GM12878 (cell line): ENCODE results near the gene BCKDHA. TPM values are rescaled to one million over a fixed set of nuclear protein-coding genes. Genes with fewer than 3 reads are reported as not detected.

Experiments
- ATAC-seq: fragments of 200-7000 bp; cut with Tn5 transposase; 3 replicates; pipeline ENCODE4 v1.9.1; 2020; ENCODE audit warnings: mild to moderate bottlenecking, moderate library complexity
- BruUV-seq: library from RNA; stranded (reverse); fragments of 400-500 nt; replicated peaks from 2 replicates; lab custom pipeline; 2021; lab: Mats Ljungman, UMichigan
- CTCF ChIA-PET: fragments of 300-600 bp; sonication (Branson Sonifier 250); formaldehyde crosslinking; extraction: SDS; loops from one replicate; lab custom pipeline; 2021; ENCODE audit warnings: inconsistent platforms; lab: Yijun Ruan, JAX
- POLR2A ChIA-PET: fragments of 350-600 bp; formaldehyde crosslinking; extraction: SDS; loops from one replicate; lab custom pipeline; 2021; ENCODE audit warnings: inconsistent platforms; lab: Charles Lee
- RAD21 ChIA-PET: fragments of 300-600 bp; sonication (Branson Sonifier 250); formaldehyde crosslinking; loops from one replicate; lab custom pipeline; 2023; ENCODE audit warnings: antibody characterized with exemption; ENCODE audit not compliant: unreplicated experiment; lab: Charles Lee
- SMC1A ChIA-PET: fragments of 300-600 bp; sonication (Branson Sonifier 250); formaldehyde crosslinking; loops from one replicate; lab custom pipeline; 2023; ENCODE audit not compliant: unreplicated experiment, uncharacterized antibody; lab: Charles Lee
- DNase-seq: peaks from one replicate; pipeline ENCODE4 v3.0.0-alpha.2; 2011; ENCODE audit warnings: low read depth, low spot score
- FAIRE-seq: peaks from 3 replicates; lab custom pipeline; 2011; peaks lifted over from hg19 to GRCh38; lab: Jason Lieb, UNC
- H2AFZ ChIP-seq: 2 replicates; pipeline ENCODE4 v1.6.0; 2011; ENCODE audit warnings: low read depth, low read length, control low read depth; ENCODE audit not compliant: control insufficient read depth
- H3K27ac ChIP-seq: 2 replicates; pipeline ENCODE4 v1.5.1; 2011; ENCODE audit warnings: control low read depth; ENCODE audit not compliant: control insufficient read depth, insufficient read depth
- H3K27me3 ChIP-seq, 2 experiments: replicated peaks in 1 of 2; 2 replicates each; pipeline versions ENCODE4 v1.6.0 to v1.6.1; 2011; ENCODE audit warnings: low read length in 1 of 2; ENCODE audit not compliant: control insufficient read depth in 2 of 2, insufficient read depth in 2 of 2
- H3K36me3 ChIP-seq, 2 experiments: 2 replicates each; pipeline ENCODE4 v1.5.1; 2011; ENCODE audit warnings: low read length in 1 of 2; ENCODE audit not compliant: control insufficient read depth in 2 of 2, insufficient read depth in 2 of 2
- H3K4me1 ChIP-seq: 2 replicates; pipeline ENCODE4 v1.6.1; 2011; ENCODE audit warnings: mild to moderate bottlenecking, low read length, moderate library complexity, mixed read lengths; ENCODE audit not compliant: control insufficient read depth, insufficient read depth
- H3K4me2 ChIP-seq: 2 replicates; pipeline ENCODE4 v1.6.0; 2011; ENCODE audit warnings: control low read depth; ENCODE audit not compliant: control insufficient read depth, insufficient read depth
- H3K4me3 ChIP-seq: fragments of 200-600 bp; sonication (generic); 2 replicates; pipeline ENCODE4 v1.5.1; 2016
- H3K79me2 ChIP-seq: 2 replicates; pipeline ENCODE4 v1.6.0; 2011; ENCODE audit warnings: low read length; ENCODE audit not compliant: control insufficient read depth, insufficient read depth
- H3K9ac ChIP-seq: 2 replicates; pipeline ENCODE4 v1.8.0; 2011; ENCODE audit warnings: low read length, control low read depth, mixed read lengths; ENCODE audit not compliant: control insufficient read depth, insufficient read depth
- H3K9me3 ChIP-seq: replicated peaks from 3 replicates; pipeline ENCODE4 v1.5.1; 2011; ENCODE audit warnings: mild to moderate bottlenecking, low read length; ENCODE audit not compliant: control insufficient read depth, insufficient read depth
- H4K20me1 ChIP-seq: 2 replicates; pipeline ENCODE4 v1.6.0; 2011; ENCODE audit not compliant: control insufficient read depth, insufficient read depth
- IKZF1 ChIP-seq: fragments of 450-650 bp; conservative IDR thresholded peaks from 2 replicates; pipeline ENCODE4 v1.6.1; 2017; ENCODE audit warnings: antibody characterized with exemption, mild to moderate bottlenecking
- MYB ChIP-seq: fragments of 150-350 bp; IDR thresholded peaks from 2 replicates; pipeline ENCODE4 v1.6.1; 2014; ENCODE audit warnings: mild to moderate bottlenecking, low read depth, low read length, borderline replicate concordance
- PKNOX1 ChIP-seq: fragments of 450-650 bp; IDR thresholded peaks from 2 replicates; pipeline ENCODE4 v1.6.1; 2016; ENCODE audit warnings: mild to moderate bottlenecking
- PML ChIP-seq: IDR thresholded peaks from 2 replicates; pipeline ENCODE4 v1.6.1; 2012; ENCODE audit warnings: low read length, inconsistent platforms
- RUNX3 ChIP-seq: IDR thresholded peaks from 2 replicates; pipeline ENCODE4 v1.6.1; 2012; ENCODE audit warnings: low read length, inconsistent platforms
- TCF12 ChIP-seq: IDR thresholded peaks from 2 replicates; pipeline ENCODE4 v1.6.1; 2011; ENCODE audit warnings: low read depth, mild to moderate bottlenecking, low read length
- WGBS: methylation state at CpG from one replicate; pipeline ENCODE4 v1.1.6; 2016; ENCODE audit warnings: low lambda C conversion rate; ENCODE audit not compliant: insufficient replicate concordance, insufficient coverage; ENCODE audit errors: missing lambda C conversion rate; 5-methylcytosine and 5-hydroxymethylcytosine counted together
- in situ Hi-C: fragments of 300-500 bp; cut with MboI; formaldehyde crosslinking; loops from 9 replicates; pipeline ENCODE4 v1.14.3; 2018; ENCODE audit warnings: mixed read lengths
- intact Hi-C: fragments of 100-400 bp; cut with micrococcal nuclease; formaldehyde crosslinking; loops from one replicate; pipeline ENCODE4 v1.14.2; 2022; ENCODE audit not compliant: unreplicated experiment
- polyA plus RNA-seq, 11 experiments: library from polyadenylated mRNA; depleted of rRNA in 4 of 11; unstranded in 6 of 11; stranded (reverse) in 5 of 11; fragments of >200 nt; fragmentation: Nextera tagmentation in 4 of 11; fragmentation: Illumina TruSeq in 1 of 11; extraction: Ambion mirVana in 4 of 11; extraction: Trizol in 1 of 11; gene quantifications; 1 replicate in 1 of 11; 2 replicates in 10 of 11; pipeline versions ENCODE4 v1.2.1 to v1.2.3, GENCODE V29; 2011 to 2016; ENCODE audit warnings: inconsistent platforms in 2 of 11, missing spikeins in 2 of 11, low read depth in 1 of 11
- total RNA-seq, 4 experiments: library from RNA; depleted of rRNA in 3 of 4; stranded (reverse); fragments of >200 nt in 3 of 4; fragmentation: Illumina TruSeq in 1 of 4; extraction: Trizol in 1 of 4; gene quantifications; 2 replicates each; pipeline versions ENCODE4 v1.2.1 to v1.2.3, GENCODE V29; 2013 to 2021

BCKDHA gene
- total and polyA plus RNA-seq, 10 of the 15 experiments (the other 5 are each of a cell fraction or from before 2014, with no cell fraction given) = 9.9 to 107 (median 46.4) TPM

- ATAC-seq (peak; percentile 38), FAIRE-seq (no peak), DNase-seq (no peak)
- peak overlapping the region; percentile 69 for H3K9ac ChIP-seq
- H3K27me3 ChIP-seq = no peaks in the 10 kb centered on the region
- peaks cover 59% of the 10 kb centered on the region for H3K79me2 ChIP-seq
- peak overlapping the region; percentile 80 for H3K4me3 ChIP-seq
- TF ChIP-seq TCF12 (peak; percentile 40; the same call in 1 of the 2 replicates), PKNOX1 (peak; percentile 24; the same call in 1 of the 2 replicates), IKZF1 (0 out of 2 replicates have a peak, but pooled peaks have one; percentile 7), RUNX3 (no peak), MYB (no peak), PML (no peak)
- ChIA-PET POLR2A (interaction anchor here (1.5 kb wide), 1 partner anchor 43 kb away, joined by 9 read pairs; the partner anchor contains the start of gene TGFB1), SMC1A (interaction anchor here (0.8 to 1.6 kb wide), 2 partner anchors 44 to 54 kb away, joined by 3 read pairs; no protein-coding TSS in a partner anchor), RAD21 (interaction anchor here (0.8 to 0.9 kb wide), 2 partner anchors 28 to 30 kb away, joined by 3 to 4 read pairs; no protein-coding TSS in a partner anchor), CTCF (interaction anchor here (1.0 to 1.6 kb wide), 4 partner anchors 26 to 73 kb away, joined by 3 to 7 read pairs (median 4); partner anchors contain the start of gene B9D2)
- H3K27ac ChIP-seq = peak overlapping the region; percentile 82
- in situ Hi-C loops (no loop called here), intact Hi-C loops (loop anchor here (5.0 kb wide), 1 partner anchor 133 kb away; the partner anchor contains the start of gene HNRNPUL1)
- 42% methylated on average over 6 of the region's 6 CpGs for WGBS
- H3K4me1 ChIP-seq = peaks cover 21% of the 10 kb centered on the region
- H2AFZ ChIP-seq = peak overlapping the region; percentile 23; the same call in 1 of the 2 replicates
- no TSS peak for BruUV-seq
- no peaks in the 10 kb centered on the region for H3K9me3 ChIP-seq
- H3K4me2 ChIP-seq = peak overlapping the region; percentile 89
- peaks cover 10 to 14% of the 10 kb centered on the region in 2 experiments; a peak in 3 of 4 replicates for H3K36me3 ChIP-seq
- H4K20me1 ChIP-seq = no peaks in the 10 kb centered on the region
Measured at GRCh38 chr19:41395355-41395754, 2.3 kb upstream of the BCKDHA start.
